HFFc6 (cell line): Measurements from ENCODE around the gene MLST8. TPM values are rescaled to one million over a fixed set of nuclear protein-coding genes. Genes with fewer than 3 reads are reported as not detected.
A peak's percentile ranks its signal among the peaks of the same experiment; 100 is the strongest.

ENCODE experiments used
- DNase-seq: peaks from one replicate; pipeline ENCODE4 v3.0.0-alpha.2; 2018
- H3K27ac Mint-ChIP-seq: 2 replicates; pipeline ENCODE4 v1.8.0; 2020; ENCODE audit warnings: mild to moderate bottlenecking, mixed read lengths
- H3K27me3 Mint-ChIP-seq: 2 replicates; pipeline ENCODE4 v1.8.0; 2021; ENCODE audit warnings: mild to moderate bottlenecking, moderate library complexity, mixed read lengths; ENCODE audit not compliant: insufficient read depth
- H3K36me3 Mint-ChIP-seq: 2 replicates; pipeline ENCODE4 v1.8.0; 2021; ENCODE audit warnings: low read depth, mixed read lengths
- H3K4me1 Mint-ChIP-seq: 2 replicates; pipeline ENCODE4 v1.8.0; 2020; ENCODE audit warnings: low read depth, mixed read lengths
- H3K4me3 Mint-ChIP-seq: 2 replicates; pipeline ENCODE4 v1.8.0; 2020; ENCODE audit warnings: mild to moderate bottlenecking, moderate library complexity, mixed read lengths
- H3K9me3 Mint-ChIP-seq: 2 replicates; pipeline ENCODE4 v1.8.0; 2020; ENCODE audit warnings: mild to moderate bottlenecking, mixed read lengths
- CTCF ChIP-seq: fragments of 200-600 bp; sonication (generic); IDR thresholded peaks from 2 replicates; pipeline ENCODE4 v1.5.0; 2021; ENCODE audit warnings: antibody characterized with exemption, mild to moderate bottlenecking
- total RNA-seq, 6 experiments: library from RNA; stranded (reverse); fragmentation: NEBNext Ultra II Directional; extraction: Animal tissue kit (Norgen Biotek cat#: 25700); gene quantifications; 2 replicates in 1 of 6; 3 replicates in 5 of 6; pipeline ENCODE4 v1.2.3, GENCODE V29; 2021

MLST8 gene
- total RNA-seq, 6 experiments from 2014 or later = 32.7 to 39.4 (median 37.5) TPM

- Mint-ChIP-seq H3K27me3 (no peaks in the 10 kb centered on the region; the same call in none of the 2 replicates), H3K4me3 (no peak overlapping the region), H3K4me1 (no peaks in the 10 kb centered on the region), H3K9me3 (no peaks in the 10 kb centered on the region), H3K36me3 (peaks cover 4% of the 10 kb centered on the region; the same call in 1 of the 2 replicates), H3K27ac (no peak overlapping the region)
- no peak for DNase-seq
- no peak for TF ChIP-seq CTCF
Observed at GRCh38 chr16:2232094-2232990, 27.1 kb downstream of the MLST8 start.

GRCh38 chr16:2233046-2233775 is 28.0 kb downstream of the MLST8 start:
- Mint-ChIP-seq H3K4me1 (no peaks in the 10 kb centered on the region), H3K27me3 (no peaks in the 10 kb centered on the region; the same call in none of the 2 replicates), H3K9me3 (no peaks in the 10 kb centered on the region), H3K27ac (no peak overlapping the region), H3K4me3 (no peak overlapping the region), H3K36me3 (peaks cover 4% of the 10 kb centered on the region; the same call in 1 of the 2 replicates)
- no peak for DNase-seq
- no peak for TF ChIP-seq CTCF

- Mint-ChIP-seq H3K4me3 (no peak overlapping the region), H3K27ac (no peak overlapping the region), H3K27me3 (no peaks in the 10 kb centered on the region; the same call in none of the 2 replicates), H3K9me3 (no peaks in the 10 kb centered on the region), H3K4me1 (no peaks in the 10 kb centered on the region), H3K36me3 (peaks cover 4% of the 10 kb centered on the region; the same call in 1 of the 2 replicates)
- no peak for DNase-seq
- peak; percentile 34 for TF ChIP-seq CTCF
Observed at GRCh38 chr16:2233872-2234812, 28.9 kb downstream of the MLST8 start.

GRCh38 chr16:2234813-2235170 is 29.5 kb downstream of the MLST8 start:
- no peak for DNase-seq
- TF ChIP-seq CTCF = no peak
- H3K9me3 Mint-ChIP-seq = no peaks in the 10 kb centered on the region
- H3K27ac Mint-ChIP-seq = no peak overlapping the region
- H3K27me3 Mint-ChIP-seq = no peaks in the 10 kb centered on the region; the same call in none of the 2 replicates
- no peaks in the 10 kb centered on the region for H3K4me1 Mint-ChIP-seq
- no peak overlapping the region for H3K4me3 Mint-ChIP-seq
- H3K36me3 Mint-ChIP-seq = peaks cover 4% of the 10 kb centered on the region; the same call in 1 of the 2 replicates

- Mint-ChIP-seq H3K4me3 (no peak overlapping the region), H3K4me1 (no peaks in the 10 kb centered on the region), H3K27ac (no peak overlapping the region), H3K27me3 (no peaks in the 10 kb centered on the region; the same call in none of the 2 replicates), H3K36me3 (peaks cover 4% of the 10 kb centered on the region; the same call in 1 of the 2 replicates), H3K9me3 (no peaks in the 10 kb centered on the region)
- DNase-seq = no peak
- TF ChIP-seq CTCF = no peak
Observed at GRCh38 chr16:2235234-2235651, 30.0 kb downstream of the MLST8 start.
